ENCODE data around the gene CANX.
"Not testable (repeated sequence)": the region's sequence is repeated elsewhere in the genome, so short reads cannot be mapped to it uniquely, and the experiment has no call there.

DNA sequence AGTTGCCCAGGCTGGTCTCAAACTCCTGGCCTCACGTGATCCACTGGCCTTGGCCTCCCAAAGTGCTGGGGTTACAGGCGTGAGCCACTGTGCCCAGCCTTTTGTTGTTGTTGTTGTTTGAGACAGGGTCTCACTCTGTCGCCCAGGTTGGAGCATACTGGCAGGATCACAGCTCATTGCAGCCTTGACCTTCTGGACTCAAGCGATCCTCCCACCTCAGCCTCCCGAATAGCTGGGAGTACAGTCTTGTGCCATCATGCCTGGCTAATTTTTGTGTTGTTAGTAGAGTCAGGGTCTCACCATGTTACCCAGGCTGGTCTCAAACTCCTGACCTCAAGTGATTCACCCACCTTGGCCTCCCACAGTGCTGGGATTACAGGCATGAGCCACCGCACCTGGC, 37.1 kb upstream of the CANX start:
- TF ChIP-seq, protein P1, sequence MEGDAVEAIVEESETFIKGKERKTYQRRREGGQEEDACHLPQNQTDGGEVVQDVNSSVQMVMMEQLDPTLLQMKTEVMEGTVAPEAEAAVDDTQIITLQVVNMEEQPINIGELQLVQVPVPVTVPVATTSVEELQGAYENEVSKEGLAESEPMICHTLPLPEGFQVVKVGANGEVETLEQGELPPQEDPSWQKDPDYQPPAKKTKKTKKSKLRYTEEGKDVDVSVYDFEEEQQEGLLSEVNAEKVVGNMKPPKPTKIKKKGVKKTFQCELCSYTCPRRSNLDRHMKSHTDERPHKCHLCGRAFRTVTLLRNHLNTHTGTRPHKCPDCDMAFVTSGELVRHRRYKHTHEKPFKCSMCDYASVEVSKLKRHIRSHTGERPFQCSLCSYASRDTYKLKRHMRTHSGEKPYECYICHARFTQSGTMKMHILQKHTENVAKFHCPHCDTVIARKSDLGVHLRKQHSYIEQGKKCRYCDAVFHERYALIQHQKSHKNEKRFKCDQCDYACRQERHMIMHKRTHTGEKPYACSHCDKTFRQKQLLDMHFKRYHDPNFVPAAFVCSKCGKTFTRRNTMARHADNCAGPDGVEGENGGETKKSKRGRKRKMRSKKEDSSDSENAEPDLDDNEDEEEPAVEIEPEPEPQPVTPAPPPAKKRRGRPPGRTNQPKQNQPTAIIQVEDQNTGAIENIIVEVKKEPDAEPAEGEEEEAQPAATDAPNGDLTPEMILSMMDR (IDR thresholded peaks at IDR 0.05) = not testable (repeated sequence)
- not testable (repeated sequence) for TF ChIP-seq EZH2 (IDR thresholded peaks at IDR 0.05)
